GM12874 (cell line): Measurements from ENCODE around the gene UPF1.

Source experiments
- CTCF ChIP-seq: IDR thresholded peaks from 2 replicates; pipeline ENCODE4 v1.5.1; 2011; ENCODE audit warnings: low read depth, mild to moderate bottlenecking, control low read depth, low read length, moderate library complexity; ENCODE audit not compliant: insufficient read depth

Gene UPF1

GRCh38 chr19:18910801-18911436, 79.2 kb downstream of the UPF1 start:
- TF ChIP-seq CTCF = no peak

GRCh38 chr19:18912933-18913332, 81.2 kb downstream of the UPF1 start:
- no peak for TF ChIP-seq CTCF

- TF ChIP-seq CTCF = no peak
Observed at GRCh38 chr19:18913466-18913865, 81.7 kb downstream of the UPF1 start.

- TF ChIP-seq CTCF = no peak; the same call in 1 of the 2 replicates
Observed at GRCh38 chr19:18915639-18916038, 83.9 kb downstream of the UPF1 start.
